Activated naive CD8-positive, alpha-beta T cell treated with anti-CD3 and anti-CD28 coated beads, Interleukin-2, amount 50 U/mL, for 16 hours (primary cell): Measurements from ENCODE around the gene TRPV5.

Source experiments
- DNase-seq: peaks from one replicate; pipeline ENCODE4 v3.0.0-alpha.2; 2020; ENCODE audit warnings: low read depth, low spot score

TRPV5 gene

GRCh38 chr7:142910031-142910433 lies 23.5 kb downstream of the TRPV5 start:
- no peak for DNase-seq

- no peak for DNase-seq
These were observed 24.3 kb downstream of the TRPV5 start for GRCh38 chr7:142908921-142909890.

GRCh38 chr7:142908290-142908689 lies 25.3 kb downstream of the TRPV5 start:
- DNase-seq, result no peak

GRCh38 chr7:142906643-142907042 lies 26.9 kb downstream of the TRPV5 start:
- no peak for DNase-seq

GRCh38 chr7:142905759-142906158 lies 27.8 kb downstream of the TRPV5 start:
- DNase-seq, result no peak

GRCh38 chr7:142904128-142904527 lies 29.4 kb downstream of the TRPV5 start:
- no peak for DNase-seq

- DNase-seq, result no peak
These were observed 31.9 kb downstream of the TRPV5 start for GRCh38 chr7:142901426-142902259.

- no peak for DNase-seq
These were observed 33.9 kb downstream of the TRPV5 start for GRCh38 chr7:142899661-142900060.

GRCh38 chr7:142898377-142899170 lies 35.0 kb downstream of the TRPV5 start:
- no peak for DNase-seq

- DNase-seq, result no peak
These were observed 35.9 kb downstream of the TRPV5 start for GRCh38 chr7:142897691-142898090.

- no peak for DNase-seq
These were observed 36.7 kb downstream of the TRPV5 start for GRCh38 chr7:142896741-142897379.

GRCh38 chr7:142896151-142896550 lies 37.4 kb downstream of the TRPV5 start:
- DNase-seq, result no peak

GRCh38 chr7:142894985-142895593 lies 38.5 kb downstream of the TRPV5 start:
- no peak for DNase-seq

- no peak for DNase-seq
These were observed 39.2 kb downstream of the TRPV5 start for GRCh38 chr7:142894112-142894984.

GRCh38 chr7:142892951-142893350 lies 40.6 kb downstream of the TRPV5 start:
- no peak for DNase-seq

GRCh38 chr7:142891490-142892082 lies 42.0 kb downstream of the TRPV5 start:
- no peak for DNase-seq

- DNase-seq, result no peak
These were observed 42.6 kb downstream of the TRPV5 start for GRCh38 chr7:142890874-142891485.

GRCh38 chr7:142889816-142890215 lies 43.7 kb downstream of the TRPV5 start:
- DNase-seq, result no peak
